Body of pancreas (tissue), 4 donors: ENCODE data around the gene TGFB1I1. TPM values are rescaled to one million over a fixed set of nuclear protein-coding genes. Genes with fewer than 3 reads are reported as not detected.

Experiments
- ATAC-seq: fragments of 150-250 bp; one replicate; pipeline ENCODE4 v1.9.1; 2016
- DNase-seq, 4 donors: peaks; one replicate each; pipeline ENCODE4 v3.0.0-alpha.2; 2019
- H3K27ac ChIP-seq, 4 donors: fragments of 200-600 bp; sonication (generic); 1 replicate in 3 of 4; 2 replicates in 1 of 4; pipeline versions ENCODE4 v1.5.1 to v1.6.1; 2016 to 2019; ENCODE audit warnings: mild to moderate bottlenecking in 1 of 4, mixed read lengths in 1 of 4, moderate library complexity in 1 of 4
- H3K27me3 ChIP-seq, 2 donors: fragments of 200-600 bp; sonication (generic); one replicate each; pipeline ENCODE4 v1.6.0; 2016; ENCODE audit warnings: mild to moderate bottlenecking in 1 of 2
- H3K36me3 ChIP-seq, 2 donors: fragments of 200-600 bp; sonication (generic); replicated peaks in 1 of 2; 2 replicates each; pipeline ENCODE4 v1.5.1; 2016; ENCODE audit warnings: low read depth in 2 of 2; ENCODE audit not compliant: insufficient read depth in 1 of 2
- H3K4me1 ChIP-seq: fragments of 200-600 bp; sonication (generic); one replicate; pipeline ENCODE4 v1.6.0; 2016
- H3K4me3 ChIP-seq, 2 donors: fragments of 200-600 bp; sonication (generic); 1 replicate in 1 of 2; 2 replicates in 1 of 2; pipeline ENCODE4 v1.5.1; 2016 to 2019
- H3K9me3 ChIP-seq, 3 donors: fragments of 200-600 bp; sonication (generic); 1 replicate in 2 of 3; 2 replicates in 1 of 3; pipeline ENCODE4 v1.5.1; 2016
- POLR2A ChIP-seq, 3 donors: fragments of 450-650 bp; IDR thresholded peaks; one replicate each; pipeline ENCODE4 v1.6.1; 2016; ENCODE audit warnings: antibody characterized with exemption in 3 of 3, mild to moderate bottlenecking in 2 of 3
- WGBS, 2 donors: methylation state at CpG; one replicate each; pipeline ENCODE4 v1.1.5; 2017; 5-methylcytosine and 5-hydroxymethylcytosine counted together
- intact Hi-C: fragments of 100-400 bp; cut with DNase I; formaldehyde crosslinking; loops from one replicate; pipeline ENCODE4 v1.15.1; 2023
- total RNA-seq, 2 donors: library from RNA; depleted of rRNA; stranded (reverse); fragments of >200 nt; gene quantifications; one replicate each; pipeline ENCODE4 v1.1.0, GENCODE V29; 2016
- TF ChIP-seq, protein P1 (sequence below), 7 experiments: fragments of 450-650 bp in 4 of 7; fragments of 200-600 bp in 3 of 7; sonication (generic) in 3 of 7; IDR thresholded peaks; one replicate each; pipeline ENCODE4 v1.5.1; 2016 to 2019; ENCODE audit warnings: antibody characterized with exemption in 7 of 7

Gene TGFB1I1
- total RNA-seq: 10 to 100 TPM in 1 of 2 donors, 1 to 10 TPM in 1; 8.6 to 16.6 TPM

DNA sequence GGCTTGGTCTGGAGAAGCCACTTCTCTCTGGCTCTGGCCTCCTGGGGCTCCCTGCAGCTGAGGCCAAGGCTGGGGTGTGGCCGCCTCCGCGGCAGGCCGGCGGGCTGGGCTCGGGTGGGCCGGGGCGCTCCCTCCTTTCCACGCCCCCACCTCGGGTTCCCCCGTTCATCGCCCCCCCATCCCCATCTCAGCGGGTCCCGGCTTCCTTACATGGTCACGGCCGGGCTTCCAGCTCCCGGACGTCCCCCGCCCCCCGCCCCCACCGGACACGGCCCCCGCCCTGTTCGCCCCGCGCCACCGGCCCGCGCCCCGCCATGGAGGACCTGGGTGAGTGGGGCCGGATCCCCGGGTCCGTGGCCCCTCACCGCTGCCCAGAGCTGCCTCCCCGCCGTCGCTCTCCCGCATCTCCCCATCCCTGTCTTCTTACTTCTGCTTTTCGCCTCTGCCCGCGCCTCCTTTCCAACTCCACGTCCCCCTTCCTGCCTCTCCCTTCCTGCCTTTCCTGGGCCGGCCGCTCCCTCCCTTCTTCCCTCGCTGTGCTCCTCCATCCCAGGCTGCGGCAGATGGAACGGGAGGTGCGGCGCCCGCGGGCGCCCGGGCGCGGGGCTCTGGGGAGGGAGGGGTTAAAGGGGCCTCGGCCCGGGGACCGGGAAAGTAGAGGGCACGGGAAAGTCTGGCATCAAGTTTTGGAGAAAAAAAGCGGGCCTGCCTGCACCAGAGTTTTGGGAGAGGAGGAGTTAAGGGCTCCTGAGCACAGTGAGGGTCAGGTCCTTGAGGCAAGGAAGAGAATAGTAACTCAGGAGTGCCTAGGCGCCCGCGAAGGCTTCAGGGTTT, at the start of gene TGFB1I1:
Gene TGFB1I1, plus strand, starts transcription at position 278 of the 834 bp plus-strand sequence. Its CDS starts 37 bp downstream, at position 315.
- intact Hi-C loops: no loop called here
- H3K27me3 ChIP-seq: no peaks in the 10 kb centered on the region
- WGBS, 2 donors: 2 to 3% methylated on average over 40 to 41 of the region's 63 CpGs
- no peak within 1 kb of the TSS for H3K4me3 ChIP-seq
- no peaks in the 10 kb centered on the region for H3K9me3 ChIP-seq
- ATAC-seq (no peak), DNase-seq (peak in 1 of 4 donors; percentile 45)
- TF ChIP-seq, protein P1, sequence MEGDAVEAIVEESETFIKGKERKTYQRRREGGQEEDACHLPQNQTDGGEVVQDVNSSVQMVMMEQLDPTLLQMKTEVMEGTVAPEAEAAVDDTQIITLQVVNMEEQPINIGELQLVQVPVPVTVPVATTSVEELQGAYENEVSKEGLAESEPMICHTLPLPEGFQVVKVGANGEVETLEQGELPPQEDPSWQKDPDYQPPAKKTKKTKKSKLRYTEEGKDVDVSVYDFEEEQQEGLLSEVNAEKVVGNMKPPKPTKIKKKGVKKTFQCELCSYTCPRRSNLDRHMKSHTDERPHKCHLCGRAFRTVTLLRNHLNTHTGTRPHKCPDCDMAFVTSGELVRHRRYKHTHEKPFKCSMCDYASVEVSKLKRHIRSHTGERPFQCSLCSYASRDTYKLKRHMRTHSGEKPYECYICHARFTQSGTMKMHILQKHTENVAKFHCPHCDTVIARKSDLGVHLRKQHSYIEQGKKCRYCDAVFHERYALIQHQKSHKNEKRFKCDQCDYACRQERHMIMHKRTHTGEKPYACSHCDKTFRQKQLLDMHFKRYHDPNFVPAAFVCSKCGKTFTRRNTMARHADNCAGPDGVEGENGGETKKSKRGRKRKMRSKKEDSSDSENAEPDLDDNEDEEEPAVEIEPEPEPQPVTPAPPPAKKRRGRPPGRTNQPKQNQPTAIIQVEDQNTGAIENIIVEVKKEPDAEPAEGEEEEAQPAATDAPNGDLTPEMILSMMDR (IDR thresholded peaks at IDR 0.05): no peak
- TF ChIP-seq POLR2A (IDR thresholded peaks at IDR 0.05): no peak
- H3K4me1 ChIP-seq: peaks cover 25% of the 10 kb centered on the region
- no peaks in the 10 kb centered on the region for H3K36me3 ChIP-seq
- peak within 1 kb of the TSS in 3 of 4 donors; percentile 24 to 65 (median 61) for H3K27ac ChIP-seq

DNA sequence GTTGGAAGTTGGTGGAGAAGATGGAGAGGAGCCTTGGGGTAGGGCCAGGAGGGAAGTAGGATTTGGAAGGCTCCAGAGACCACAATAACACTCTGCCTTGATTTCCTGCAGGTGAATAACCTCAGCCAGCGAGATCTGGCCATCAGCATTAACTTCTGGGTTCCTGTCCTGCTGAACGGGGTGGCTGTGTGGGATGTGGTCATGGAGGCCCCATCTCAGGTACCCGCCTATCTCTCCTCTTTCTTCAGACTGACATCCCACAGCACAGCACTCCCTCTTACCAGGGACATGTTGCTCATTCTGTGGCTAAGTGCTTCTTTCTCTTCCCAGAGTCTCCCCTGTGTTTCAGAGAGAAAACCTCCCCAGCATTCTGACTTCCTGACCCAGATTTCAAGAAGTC, 48.7 kb upstream of the TGFB1I1 start:
- Histone ChIP-seq H3K4me3 (no peak overlapping the region), H3K9me3 (no peaks in the 10 kb centered on the region), H3K4me1 (peaks cover 5% of the 10 kb centered on the region), H3K27ac (no peak overlapping the region), H3K36me3 (no peaks in the 10 kb centered on the region), H3K27me3 (peaks cover 0 to 4% of the 10 kb centered on the region in 2 donors)
- no peak for DNase-seq
- TF ChIP-seq, protein P1 (IDR thresholded peaks at IDR 0.05): no peak
- TF ChIP-seq POLR2A (IDR thresholded peaks at IDR 0.05): no peak
- no peak for ATAC-seq
- WGBS, 2 donors: 37 to 60% methylated on average over 3 of the region's 3 CpGs
- intact Hi-C loops: no loop called here

DNA sequence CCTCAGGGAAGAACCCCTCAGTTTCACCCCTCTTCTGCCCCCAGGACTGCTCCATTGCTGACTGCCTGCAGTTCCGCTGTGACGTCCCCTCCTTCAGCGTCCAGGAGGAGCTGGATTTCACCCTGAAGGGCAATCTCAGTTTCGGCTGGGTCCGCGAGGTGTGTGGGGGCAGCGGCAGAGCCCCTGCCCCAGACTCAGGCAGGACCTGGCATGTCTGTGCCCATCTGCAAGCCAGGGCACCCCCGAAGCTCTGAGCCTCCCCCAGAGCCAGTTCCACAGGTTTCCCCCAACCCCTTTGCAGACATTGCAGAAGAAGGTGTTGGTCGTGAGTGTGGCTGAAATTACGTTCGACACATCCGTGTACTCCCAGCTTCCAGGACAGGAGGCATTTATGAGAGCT, 48.2 kb upstream of the TGFB1I1 start:
- Histone ChIP-seq H3K36me3 (no peaks in the 10 kb centered on the region), H3K27ac (no peak overlapping the region), H3K4me3 (no peak overlapping the region), H3K9me3 (no peaks in the 10 kb centered on the region), H3K27me3 (peaks cover 0 to 4% of the 10 kb centered on the region in 2 donors), H3K4me1 (peaks cover 5% of the 10 kb centered on the region)
- DNase-seq (no peak), ATAC-seq (no peak)
- 64 to 65% methylated on average over 7 to 12 of the region's 12 CpGs for WGBS, 2 donors
- intact Hi-C loops: no loop called here
- no peak for TF ChIP-seq POLR2A (IDR thresholded peaks at IDR 0.05)
- TF ChIP-seq, protein P1 (IDR thresholded peaks at IDR 0.05): no peak

DNA sequence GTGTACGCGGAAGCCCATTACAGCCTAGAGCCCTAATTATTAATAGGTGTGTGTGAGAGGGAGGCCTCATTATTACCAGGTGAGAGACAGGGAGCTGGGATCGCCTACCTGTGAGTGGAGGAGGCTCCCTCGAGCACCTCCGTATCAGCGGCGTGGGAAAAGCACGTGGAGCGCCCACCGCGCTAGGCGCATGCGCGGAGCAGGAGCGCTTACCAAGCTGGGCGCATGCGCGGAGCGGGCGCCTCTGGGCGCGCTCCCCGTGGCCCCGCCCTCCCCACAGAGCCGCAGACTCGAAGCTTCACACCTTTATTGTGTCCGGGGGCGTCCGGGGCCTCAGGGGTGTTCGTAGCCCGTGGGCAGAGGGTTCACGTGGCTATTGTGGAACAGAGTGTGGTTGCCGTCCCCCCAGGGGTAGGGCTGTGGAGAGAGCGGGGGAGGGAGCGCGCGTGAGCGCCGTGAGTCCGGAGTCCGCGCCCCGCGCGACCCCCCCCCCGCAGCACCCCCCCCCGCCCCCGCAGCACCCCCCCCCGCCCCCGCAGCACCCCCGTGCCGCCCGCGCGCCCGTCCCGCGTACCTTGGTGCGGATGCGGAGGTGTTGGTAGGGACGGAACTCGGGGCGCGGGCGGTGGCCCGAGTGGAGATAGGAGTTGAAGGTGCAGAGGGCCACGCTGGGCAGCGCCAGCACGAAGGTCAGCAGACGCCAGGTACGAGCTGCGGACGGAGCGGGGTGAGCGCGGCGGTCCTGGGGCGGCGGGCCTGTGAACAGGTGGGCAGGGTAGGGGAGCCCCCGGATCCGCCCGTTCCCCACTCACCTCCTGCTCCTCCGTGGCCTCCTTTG, 44.3 kb upstream of the TGFB1I1 start:
- 31 to 54% methylated on average over 27 to 60 of the region's 83 CpGs for WGBS, 2 donors
- peak overlapping the region in 2 of 4 donors; percentile 36 to 55 for H3K27ac ChIP-seq
- intact Hi-C loops: no loop called here

More for the DNA sequence above, 44.3 kb upstream of the TGFB1I1 start:
- no peak overlapping the region for H3K4me3 ChIP-seq
- peak; percentile 64 to 73 (median 69) for DNase-seq
- peak; percentile 71 for ATAC-seq
- H3K4me1 ChIP-seq: peaks cover 5% of the 10 kb centered on the region
- TF ChIP-seq, protein P1 (IDR thresholded peaks at IDR 0.05): no peak
- peak in 2 of 3 donors; percentile 16 to 27 for TF ChIP-seq POLR2A (IDR thresholded peaks at IDR 0.05)
- H3K27me3 ChIP-seq: no peaks in the 10 kb centered on the region
- no peaks in the 10 kb centered on the region for H3K9me3 ChIP-seq
- no peaks in the 10 kb centered on the region for H3K36me3 ChIP-seq
